Esophagus muscularis mucosa (tissue), 4 donors: ENCODE data around the gene LAMA5. TPM values are rescaled to one million over a fixed set of nuclear protein-coding genes. Genes with fewer than 3 reads are reported as not detected.

Experiments
- DNase-seq: peaks from one replicate; pipeline ENCODE4 v3.0.0-alpha.2; 2017; ENCODE audit errors: extremely low spot score
- H3K27ac ChIP-seq, 4 donors: fragments of 200-600 bp; sonication (generic); replicated peaks in 1 of 4; 1 replicate in 3 of 4; 2 replicates in 1 of 4; pipeline ENCODE4 v1.5.1; 2016 to 2019; ENCODE audit warnings: mild to moderate bottlenecking in 1 of 4
- H3K27me3 ChIP-seq, 4 donors: fragments of 200-600 bp; sonication (generic); one replicate each; pipeline versions ENCODE4 v1.5.1 to v1.6.0; 2016 to 2019
- H3K36me3 ChIP-seq, 4 donors: fragments of 200-600 bp; sonication (generic); one replicate each; pipeline ENCODE4 v1.5.1; 2016 to 2019
- H3K4me1 ChIP-seq, 4 donors: fragments of 200-600 bp; sonication (generic); one replicate each; pipeline ENCODE4 v1.5.1; 2016 to 2019
- H3K4me3 ChIP-seq, 4 donors: fragments of 200-600 bp; sonication (generic); 1 replicate in 2 of 4; 2 replicates in 2 of 4; pipeline ENCODE4 v1.5.1; 2016 to 2019; ENCODE audit warnings: mild to moderate bottlenecking in 4 of 4, moderate library complexity in 1 of 4
- H3K9me3 ChIP-seq, 4 donors: fragments of 200-600 bp; sonication (generic); 1 replicate in 3 of 4; 2 replicates in 1 of 4; pipeline ENCODE4 v1.5.1; 2016 to 2019
- CTCF ChIP-seq, 3 experiments: fragments of 200-600 bp in 2 of 3; fragments of 450-650 bp in 1 of 3; sonication (generic) in 2 of 3; IDR thresholded peaks; one replicate each; pipeline ENCODE4 v1.5.1; 2017 to 2019; ENCODE audit warnings: antibody characterized with exemption in 3 of 3, mild to moderate bottlenecking in 2 of 3, moderate library complexity in 1 of 3
- EP300 ChIP-seq: sonication (generic); formaldehyde crosslinking; IDR thresholded peaks from one replicate; pipeline ENCODE4 v1.6.1; 2017; ENCODE audit warnings: antibody characterized with exemption
- POLR2A ChIP-seq: fragments of 450-650 bp; IDR thresholded peaks from one replicate; pipeline ENCODE4 v1.6.1; 2017; ENCODE audit warnings: antibody characterized with exemption, moderate library complexity, mild to moderate bottlenecking, low read depth
- POLR2AphosphoS5 ChIP-seq, 2 donors: sonication (generic); formaldehyde crosslinking; IDR thresholded peaks; one replicate each; pipeline ENCODE4 v1.6.1; 2017; ENCODE audit warnings: antibody characterized with exemption in 2 of 2
- WGBS: methylation state at CpG from one replicate; pipeline ENCODE4 v1.1.5; 2018; 5-methylcytosine and 5-hydroxymethylcytosine counted together
- intact Hi-C: fragments of 100-400 bp; cut with DNase I; formaldehyde crosslinking; loops from one replicate; pipeline ENCODE4 v1.15.1; 2023
- total RNA-seq, 4 donors: library from RNA; depleted of rRNA; stranded (reverse); fragments of >200 nt; gene quantifications; one replicate each; pipeline versions ENCODE4 v1.1.0 to v1.2.1, GENCODE V29; 2016

Gene LAMA5
- total RNA-seq, 4 donors from 2014 or later = 70.1 to 257 (median 150) TPM

- Histone ChIP-seq H3K27me3 (no peaks in the 10 kb centered on the region), H3K27ac (no peak overlapping the region), H3K4me1 (peaks cover 15 to 24% (median 17%) of the 10 kb centered on the region in 4 donors), H3K9me3 (no peaks in the 10 kb centered on the region), H3K36me3 (peaks cover 32 to 92% (median 78%) of the 10 kb centered on the region in 4 donors), H3K4me3 (no peak overlapping the region)
- TF ChIP-seq CTCF (IDR thresholded peaks at IDR 0.05) (no peak), POLR2A (no peak), POLR2AphosphoS5 (IDR thresholded peaks at IDR 0.05) (no peak), EP300 (no peak)
- 91% methylated on average over 1 of the region's 1 CpG for WGBS
- DNase-seq = no peak
- intact Hi-C loops = no loop called here
Measured at GRCh38 chr20:62348604-62349003, 18.5 kb downstream of the LAMA5 start.

- no peaks in the 10 kb centered on the region for H3K9me3 ChIP-seq
- H3K27ac ChIP-seq = no peak overlapping the region
- intact Hi-C loops = no loop called here
- H3K27me3 ChIP-seq = no peaks in the 10 kb centered on the region
- peaks cover 4 to 12% (median 6%) of the 10 kb centered on the region in 4 donors for H3K4me1 ChIP-seq
- peaks cover 35 to 93% (median 81%) of the 10 kb centered on the region in 4 donors for H3K36me3 ChIP-seq
- H3K4me3 ChIP-seq = no peak overlapping the region
- no CpG with 5 or more reads among the region's 9 CpGs for WGBS
- no peak for DNase-seq
- TF ChIP-seq CTCF (IDR thresholded peaks at IDR 0.05) = no peak
- TF ChIP-seq POLR2AphosphoS5 (IDR thresholded peaks at IDR 0.05) = no peak
- TF ChIP-seq POLR2A = no peak
- no peak for TF ChIP-seq EP300
Measured at GRCh38 chr20:62347445-62347844, 19.7 kb downstream of the LAMA5 start.

GRCh38 chr20:62347151-62347404, 20.0 kb downstream of the LAMA5 start:
- Histone ChIP-seq H3K9me3 (no peaks in the 10 kb centered on the region), H3K4me3 (no peak overlapping the region), H3K27me3 (no peaks in the 10 kb centered on the region), H3K36me3 (peaks cover 33 to 93% (median 79%) of the 10 kb centered on the region in 4 donors), H3K4me1 (peaks cover under 1 to 9% (median 2%) of the 10 kb centered on the region in 4 donors), H3K27ac (no peak overlapping the region)
- no peak for TF ChIP-seq POLR2A
- TF ChIP-seq EP300 = no peak
- no peak for DNase-seq
- intact Hi-C loops = no loop called here
- WGBS = 88% methylated on average over 7 of the region's 10 CpGs

GRCh38 chr20:62346398-62347150, 20.5 kb downstream of the LAMA5 start:
- peaks cover 0 to 7% (median 1%) of the 10 kb centered on the region in 4 donors for H3K4me1 ChIP-seq
- TF ChIP-seq CTCF (IDR thresholded peaks at IDR 0.05) (no peak), POLR2A (no peak), EP300 (no peak), POLR2AphosphoS5 (IDR thresholded peaks at IDR 0.05) (no peak)
- WGBS = 94% methylated on average over 18 of the region's 34 CpGs
- H3K4me3 ChIP-seq = no peak overlapping the region
- no peak for DNase-seq
- H3K36me3 ChIP-seq = peaks cover 28 to 91% (median 76%) of the 10 kb centered on the region in 4 donors
- no peaks in the 10 kb centered on the region for H3K27me3 ChIP-seq
- H3K27ac ChIP-seq = no peak overlapping the region
- H3K9me3 ChIP-seq = no peaks in the 10 kb centered on the region
- intact Hi-C loops = no loop called here

GRCh38 chr20:62345681-62346370, 21.3 kb downstream of the LAMA5 start:
- Histone ChIP-seq H3K36me3 (peaks cover 21 to 91% (median 72%) of the 10 kb centered on the region in 4 donors), H3K4me3 (no peak overlapping the region), H3K27me3 (no peaks in the 10 kb centered on the region), H3K27ac (no peak overlapping the region), H3K9me3 (no peaks in the 10 kb centered on the region), H3K4me1 (peaks cover 0 to 7% (median 1%) of the 10 kb centered on the region in 4 donors)
- no peak for DNase-seq
- intact Hi-C loops = no loop called here
- 90% methylated on average over 9 of the region's 25 CpGs for WGBS
- TF ChIP-seq CTCF (IDR thresholded peaks at IDR 0.05) = no peak
- no peak for TF ChIP-seq POLR2A
- no peak for TF ChIP-seq EP300
- TF ChIP-seq POLR2AphosphoS5 (IDR thresholded peaks at IDR 0.05) = no peak
